Mononuclear cell (primary cell): Measurements from ENCODE around the gene ZC3H18. TPM values are rescaled to one million over a fixed set of nuclear protein-coding genes. Genes with fewer than 3 reads are reported as not detected.

Experiments
- H3K27me3 ChIP-seq: 2 replicates; pipeline ENCODE4 v1.6.0; 2011; ENCODE audit warnings: low read length, control low read depth; ENCODE audit not compliant: insufficient read depth
- H3K4me1 ChIP-seq: 2 replicates; pipeline ENCODE4 v1.5.1; 2011; ENCODE audit warnings: mild to moderate bottlenecking, low read length, control low read depth; ENCODE audit not compliant: insufficient read depth
- H3K4me3 ChIP-seq: 2 replicates; pipeline ENCODE4 v1.5.1; 2011; ENCODE audit warnings: mild to moderate bottlenecking, low read length, moderate library complexity
- H3K9me3 ChIP-seq: 2 replicates; pipeline ENCODE4 v1.5.1; 2011; ENCODE audit warnings: low read depth, mild to moderate bottlenecking, control low read depth, low read length
- total RNA-seq: library from RNA; depleted of rRNA; stranded (reverse); fragments of >200 nt; gene quantifications from one replicate; pipeline ENCODE4 v1.2.3, GENCODE V29; 2012

The ZC3H18 gene
- total RNA-seq, 1 donor = 24.7 TPM

- H3K9me3 ChIP-seq = no peaks in the 10 kb centered on the region
- H3K4me3 ChIP-seq = no peak overlapping the region
- H3K27me3 ChIP-seq = no peaks in the 10 kb centered on the region
- H3K4me1 ChIP-seq = peaks cover 19% of the 10 kb centered on the region
These were observed 53.7 kb downstream of the ZC3H18 start for GRCh38 chr16:88623858-88624257.

GRCh38 chr16:88624481-88624880 is 54.3 kb downstream of the ZC3H18 start:
- Histone ChIP-seq H3K27me3 (no peaks in the 10 kb centered on the region), H3K4me3 (no peak overlapping the region), H3K4me1 (peaks cover 14% of the 10 kb centered on the region), H3K9me3 (no peaks in the 10 kb centered on the region)

- peaks cover 11% of the 10 kb centered on the region for H3K4me1 ChIP-seq
- no peak overlapping the region for H3K4me3 ChIP-seq
- no peaks in the 10 kb centered on the region for H3K9me3 ChIP-seq
- no peaks in the 10 kb centered on the region for H3K27me3 ChIP-seq
These were observed 54.9 kb downstream of the ZC3H18 start for GRCh38 chr16:88624977-88625576.

- H3K4me1 ChIP-seq = no peaks in the 10 kb centered on the region
- H3K9me3 ChIP-seq = no peaks in the 10 kb centered on the region
- H3K27me3 ChIP-seq = no peaks in the 10 kb centered on the region
- H3K4me3 ChIP-seq = no peak overlapping the region
These were observed 56.4 kb downstream of the ZC3H18 start for GRCh38 chr16:88626646-88627045.

GRCh38 chr16:88627531-88628411 is 57.6 kb downstream of the ZC3H18 start:
- Histone ChIP-seq H3K9me3 (no peaks in the 10 kb centered on the region), H3K4me3 (no peak overlapping the region), H3K4me1 (no peaks in the 10 kb centered on the region), H3K27me3 (no peaks in the 10 kb centered on the region)

GRCh38 chr16:88628512-88628974 is 58.3 kb downstream of the ZC3H18 start:
- Histone ChIP-seq H3K27me3 (no peaks in the 10 kb centered on the region), H3K4me3 (no peak overlapping the region), H3K9me3 (no peaks in the 10 kb centered on the region), H3K4me1 (peaks cover 5% of the 10 kb centered on the region)

- H3K27me3 ChIP-seq = no peaks in the 10 kb centered on the region
- H3K4me3 ChIP-seq = no peak overlapping the region
- no peaks in the 10 kb centered on the region for H3K9me3 ChIP-seq
- peaks cover 18% of the 10 kb centered on the region for H3K4me1 ChIP-seq
These were observed 59.6 kb downstream of the ZC3H18 start for GRCh38 chr16:88629835-88630234.

- Histone ChIP-seq H3K4me3 (no peak overlapping the region), H3K27me3 (no peaks in the 10 kb centered on the region), H3K9me3 (no peaks in the 10 kb centered on the region), H3K4me1 (peaks cover 24% of the 10 kb centered on the region)
These were observed 60.2 kb downstream of the ZC3H18 start for GRCh38 chr16:88630433-88630832.

- no peaks in the 10 kb centered on the region for H3K27me3 ChIP-seq
- H3K4me3 ChIP-seq = no peak overlapping the region
- H3K4me1 ChIP-seq = peaks cover 28% of the 10 kb centered on the region
- H3K9me3 ChIP-seq = no peaks in the 10 kb centered on the region
These were observed 60.7 kb downstream of the ZC3H18 start for GRCh38 chr16:88630941-88631340.

- H3K4me1 ChIP-seq = peaks cover 32% of the 10 kb centered on the region
- H3K9me3 ChIP-seq = no peaks in the 10 kb centered on the region
- no peak overlapping the region for H3K4me3 ChIP-seq
- H3K27me3 ChIP-seq = no peaks in the 10 kb centered on the region
These were observed 61.2 kb downstream of the ZC3H18 start for GRCh38 chr16:88631384-88631783.

GRCh38 chr16:88631920-88632586 is 61.9 kb downstream of the ZC3H18 start:
- H3K4me3 ChIP-seq = no peak overlapping the region
- no peaks in the 10 kb centered on the region for H3K9me3 ChIP-seq
- peaks cover 32% of the 10 kb centered on the region for H3K4me1 ChIP-seq
- H3K27me3 ChIP-seq = no peaks in the 10 kb centered on the region

- Histone ChIP-seq H3K9me3 (no peaks in the 10 kb centered on the region), H3K4me3 (no peak overlapping the region), H3K27me3 (no peaks in the 10 kb centered on the region), H3K4me1 (peaks cover 35% of the 10 kb centered on the region)
These were observed 62.4 kb downstream of the ZC3H18 start for GRCh38 chr16:88632587-88632930.

- Histone ChIP-seq H3K4me1 (peaks cover 47% of the 10 kb centered on the region), H3K4me3 (peak overlapping the region; percentile 47), H3K27me3 (no peaks in the 10 kb centered on the region), H3K9me3 (no peaks in the 10 kb centered on the region)
These were observed 63.5 kb downstream of the ZC3H18 start for GRCh38 chr16:88633684-88634140.

- Histone ChIP-seq H3K27me3 (peaks cover 5% of the 10 kb centered on the region), H3K9me3 (no peaks in the 10 kb centered on the region), H3K4me3 (peak overlapping the region; percentile 47), H3K4me1 (peaks cover 53% of the 10 kb centered on the region)
These were observed 64.2 kb downstream of the ZC3H18 start for GRCh38 chr16:88634141-88634993.
